ENCODE measurements around the gene HRH4.

HRH4 gene

GRCh38 chr18:24465486-24465885 is 5.0 kb downstream of the HRH4 start:
- DNase-seq (ENCODE audit: low spot score): no peak

- peak; percentile 52 for DNase-seq (ENCODE audit: low spot score)
These were observed 6.3 kb downstream of the HRH4 start for GRCh38 chr18:24466771-24467170.

GRCh38 chr18:24470022-24470618 is 9.7 kb downstream of the HRH4 start:
- no peak for DNase-seq (ENCODE audit: low spot score)

GRCh38 chr18:24470805-24471204 is 10.4 kb downstream of the HRH4 start:
- no peak for DNase-seq (ENCODE audit: low spot score)

GRCh38 chr18:24472591-24472990 is 12.2 kb downstream of the HRH4 start:
- no peak for DNase-seq (ENCODE audit: low spot score)

GRCh38 chr18:24474406-24474805 is 14.0 kb downstream of the HRH4 start:
- no peak for DNase-seq (ENCODE audit: low spot score)

- peak; percentile 35 for DNase-seq (ENCODE audit: low spot score)
These were observed 15.6 kb downstream of the HRH4 start for GRCh38 chr18:24475926-24476589.

- DNase-seq (ENCODE audit: low spot score): no peak
These were observed 18.9 kb downstream of the HRH4 start for GRCh38 chr18:24479371-24479770.

GRCh38 chr18:24482821-24483220 is 22.4 kb downstream of the HRH4 start:
- no peak for DNase-seq (ENCODE audit: low spot score)

- no peak for DNase-seq (ENCODE audit: low spot score)
These were observed 25.2 kb downstream of the HRH4 start for GRCh38 chr18:24485681-24486080.

- no peak for DNase-seq (ENCODE audit: low spot score)
These were observed 26.2 kb downstream of the HRH4 start for GRCh38 chr18:24486684-24487083.

- DNase-seq (ENCODE audit: low spot score): peak; percentile 64
These were observed 28.5 kb downstream of the HRH4 start for GRCh38 chr18:24488824-24489493.

GRCh38 chr18:24490539-24490938 is 30.1 kb downstream of the HRH4 start:
- DNase-seq (ENCODE audit: low spot score): no peak

GRCh38 chr18:24491927-24492834 is 31.7 kb downstream of the HRH4 start:
- DNase-seq (ENCODE audit: low spot score): peak; percentile 56

- no peak for DNase-seq (ENCODE audit: low spot score)
These were observed 34.1 kb downstream of the HRH4 start for GRCh38 chr18:24494586-24494985.

- no peak for DNase-seq (ENCODE audit: low spot score)
These were observed 36.8 kb downstream of the HRH4 start for GRCh38 chr18:24497031-24497754.

- no peak for DNase-seq (ENCODE audit: low spot score)
These were observed 39.4 kb downstream of the HRH4 start for GRCh38 chr18:24499814-24500213.

- peak; percentile 27 for DNase-seq (ENCODE audit: low spot score)
These were observed 39.8 kb downstream of the HRH4 start for GRCh38 chr18:24500217-24500616.

- no peak for DNase-seq (ENCODE audit: low spot score)
These were observed 40.3 kb downstream of the HRH4 start for GRCh38 chr18:24500766-24501165.

GRCh38 chr18:24502667-24503523 is 42.5 kb downstream of the HRH4 start:
- DNase-seq (ENCODE audit: low spot score): no peak

- no peak for DNase-seq (ENCODE audit: low spot score)
These were observed 44.0 kb downstream of the HRH4 start for GRCh38 chr18:24504401-24504800.
